Mesothelial cell of epicardium (in vitro differentiated cells): ENCODE measurements around the gene PTPRF. TPM values are rescaled to one million over a fixed set of nuclear protein-coding genes. Genes with fewer than 3 reads are reported as not detected.
A peak's percentile ranks its signal among the peaks of the same experiment; 100 is the strongest.

Experiments used
- DNase-seq, 2 experiments: peaks; one replicate each; pipeline ENCODE4 v3.0.0; 2021; ENCODE audit warnings: low spot score in 2 of 2; ENCODE audit not compliant: unreplicated experiment in 2 of 2
- H3K27ac Mint-ChIP-seq: 2 replicates; pipeline ENCODE4 v1.8.0; 2021; ENCODE audit warnings: mixed read lengths
- H3K27me3 Mint-ChIP-seq: 2 replicates; pipeline ENCODE4 v1.8.0; 2021; ENCODE audit warnings: low read depth, mixed read lengths
- H3K36me3 Mint-ChIP-seq: 2 replicates; pipeline ENCODE4 v1.8.0; 2021; ENCODE audit warnings: mixed read lengths
- H3K4me1 Mint-ChIP-seq: 2 replicates; pipeline ENCODE4 v1.8.0; 2021; ENCODE audit warnings: mixed read lengths
- H3K4me3 Mint-ChIP-seq: 2 replicates; pipeline ENCODE4 v1.8.0; 2021; ENCODE audit warnings: mild to moderate bottlenecking, moderate library complexity, mixed read lengths
- H3K9me3 Mint-ChIP-seq: 2 replicates; pipeline ENCODE4 v1.8.0; 2021; ENCODE audit warnings: mixed read lengths
- CTCF ChIP-seq: fragments of 200-600 bp; sonication (generic); IDR thresholded peaks from one replicate; pipeline ENCODE4 v1.5.0; 2021; ENCODE audit warnings: antibody characterized with exemption; ENCODE audit not compliant: unreplicated experiment
- total RNA-seq: library from RNA; stranded (reverse); gene quantifications from 3 replicates; pipeline ENCODE4 v1.2.1, GENCODE V29; 2021

The PTPRF gene
- total RNA-seq, 1 donor from 2014 or later, result 464 TPM

- peaks cover 75% of the 10 kb centered on the region for H3K4me1 Mint-ChIP-seq
- DNase-seq, result no peak
- no peaks in the 10 kb centered on the region for H3K27me3 Mint-ChIP-seq
- peak overlapping the region; percentile 68 for H3K27ac Mint-ChIP-seq
- H3K4me3 Mint-ChIP-seq, result no peak overlapping the region
- H3K36me3 Mint-ChIP-seq, result peaks cover 16% of the 10 kb centered on the region
- TF ChIP-seq CTCF, result no peak
- no peaks in the 10 kb centered on the region for H3K9me3 Mint-ChIP-seq
Observed at GRCh38 chr1:43542527-43543458, 12.1 kb downstream of the PTPRF start.

DNA sequence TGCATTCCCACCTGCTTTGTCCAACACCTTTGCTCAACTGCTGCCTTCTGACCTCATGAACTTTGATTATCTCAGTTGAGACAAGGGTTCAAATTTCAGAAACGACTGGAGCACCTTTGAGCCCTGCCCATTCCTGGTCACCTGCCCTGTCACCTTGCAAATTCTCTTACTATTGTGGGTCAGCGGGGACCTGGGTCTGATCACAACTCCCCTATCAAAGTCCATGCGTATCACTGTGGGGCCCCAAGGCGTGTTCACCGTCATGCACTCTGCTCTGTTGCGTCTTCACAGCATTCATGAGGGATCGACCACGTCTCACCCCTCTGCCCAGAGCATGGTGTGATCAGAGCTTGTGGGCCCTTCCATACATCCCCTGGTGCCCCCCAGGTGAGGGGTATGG, 12.9 kb downstream of the PTPRF start:
- no peak for DNase-seq
- Mint-ChIP-seq H3K36me3 (peaks cover 13% of the 10 kb centered on the region), H3K9me3 (no peaks in the 10 kb centered on the region), H3K4me3 (no peak overlapping the region), H3K27me3 (no peaks in the 10 kb centered on the region), H3K27ac (peak overlapping the region; percentile 56), H3K4me1 (peaks cover 78% of the 10 kb centered on the region)
- no peak for TF ChIP-seq CTCF

DNA sequence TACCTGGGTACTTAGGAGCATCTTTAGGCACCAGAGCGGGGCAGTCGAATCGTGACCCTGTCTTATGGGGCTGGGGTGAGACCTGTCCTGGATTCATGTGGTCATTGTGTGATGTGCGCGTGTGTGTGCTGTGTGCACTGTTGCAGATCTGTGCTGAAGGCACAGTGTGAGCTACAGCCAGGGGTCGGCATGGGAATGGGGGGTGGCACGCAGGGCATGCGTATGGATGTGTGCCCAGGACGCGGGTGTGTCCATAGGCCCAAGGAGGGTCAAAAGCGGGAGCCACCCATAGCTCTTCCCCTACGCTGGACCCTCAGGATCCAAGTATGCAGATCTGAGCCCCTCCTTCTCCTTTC, 14.6 kb downstream of the PTPRF start:
- H3K27ac Mint-ChIP-seq, result peak overlapping the region; percentile 85
- no peak for DNase-seq
- peaks cover 80% of the 10 kb centered on the region for H3K4me1 Mint-ChIP-seq
- no peaks in the 10 kb centered on the region for H3K9me3 Mint-ChIP-seq
- no peak for TF ChIP-seq CTCF
- H3K36me3 Mint-ChIP-seq, result peaks cover 5% of the 10 kb centered on the region
- no peak overlapping the region for H3K4me3 Mint-ChIP-seq
- no peaks in the 10 kb centered on the region for H3K27me3 Mint-ChIP-seq

- Mint-ChIP-seq H3K4me1 (peaks cover 80% of the 10 kb centered on the region), H3K36me3 (peaks cover 5% of the 10 kb centered on the region), H3K4me3 (no peak overlapping the region), H3K9me3 (no peaks in the 10 kb centered on the region), H3K27ac (peak overlapping the region; percentile 91), H3K27me3 (no peaks in the 10 kb centered on the region)
- no peak for TF ChIP-seq CTCF
- DNase-seq, result peak in 1 of 2 experiments; percentile 39
Observed at GRCh38 chr1:43545695-43546387, 15.2 kb downstream of the PTPRF start.

- H3K27me3 Mint-ChIP-seq, result no peaks in the 10 kb centered on the region
- H3K36me3 Mint-ChIP-seq, result peaks cover 5% of the 10 kb centered on the region
- peaks cover 80% of the 10 kb centered on the region for H3K4me1 Mint-ChIP-seq
- no peak overlapping the region for H3K4me3 Mint-ChIP-seq
- H3K9me3 Mint-ChIP-seq, result no peaks in the 10 kb centered on the region
- TF ChIP-seq CTCF, result no peak
- peak overlapping the region; percentile 91 for H3K27ac Mint-ChIP-seq
- DNase-seq, result no peak
Observed at GRCh38 chr1:43546388-43547100, 15.9 kb downstream of the PTPRF start.
